Osteoblast (primary cell): Measurements from ENCODE around the gene UBE2S. TPM values are rescaled to one million over a fixed set of nuclear protein-coding genes. Genes with fewer than 3 reads are reported as not detected.

ENCODE experiments used
- DNase-seq: peaks from one replicate; pipeline ENCODE4 v3.0.0; 2011; ENCODE audit warnings: low spot score, mixed read lengths; ENCODE audit not compliant: insufficient read length; ENCODE audit errors: missing footprints
- H2AFZ ChIP-seq: 2 replicates; pipeline ENCODE4 v1.6.0; 2011; ENCODE audit warnings: mild to moderate bottlenecking, low read length
- H3K27ac ChIP-seq: 2 replicates; pipeline ENCODE4 v1.5.1; 2011; ENCODE audit warnings: mild to moderate bottlenecking, low read depth, low read length, moderate library complexity
- H3K27me3 ChIP-seq: 2 replicates; pipeline ENCODE4 v1.6.0; 2012; ENCODE audit warnings: mild to moderate bottlenecking, control low read depth, inconsistent platforms, low read length, moderate library complexity; ENCODE audit not compliant: insufficient read depth
- H3K36me3 ChIP-seq: 2 replicates; pipeline ENCODE4 v1.5.1; 2011; ENCODE audit warnings: mild to moderate bottlenecking, low read length, control low read depth, moderate library complexity; ENCODE audit not compliant: insufficient read depth
- H3K4me1 ChIP-seq: 2 replicates; pipeline ENCODE4 v1.5.1; 2011; ENCODE audit warnings: mild to moderate bottlenecking, low read length, control low read depth, moderate library complexity; ENCODE audit not compliant: insufficient read depth
- H3K4me2 ChIP-seq: 2 replicates; pipeline ENCODE4 v1.6.0; 2011; ENCODE audit warnings: mild to moderate bottlenecking, low read length; ENCODE audit not compliant: insufficient read depth
- H3K4me3 ChIP-seq: fragments of 200-600 bp; sonication (generic); 3 replicates; pipeline ENCODE4 v1.5.1; 2012; ENCODE audit warnings: mild to moderate bottlenecking, low read length, inconsistent platforms; ENCODE audit not compliant: insufficient read depth
- H3K79me2 ChIP-seq: 2 replicates; pipeline ENCODE4 v1.6.0; 2012; ENCODE audit warnings: mild to moderate bottlenecking, low read length, control low read depth, inconsistent platforms; ENCODE audit not compliant: insufficient read depth
- H3K9me3 ChIP-seq: 2 replicates; pipeline ENCODE4 v1.5.1; 2011; ENCODE audit warnings: low read depth, low read length, control low read depth
- H4K20me1 ChIP-seq: 2 replicates; pipeline ENCODE4 v1.6.0; 2012; ENCODE audit warnings: mild to moderate bottlenecking, low read length, control low read depth; ENCODE audit not compliant: insufficient read depth
- CTCF ChIP-seq: IDR thresholded peaks from 2 replicates; pipeline ENCODE4 v1.5.1; 2011; ENCODE audit warnings: mild to moderate bottlenecking, low read depth, low read length, moderate library complexity; ENCODE audit errors: extremely low read depth
- total RNA-seq: library from RNA; depleted of rRNA; stranded (reverse); fragments of >200 nt; gene quantifications from 2 replicates; pipeline ENCODE4 v1.2.3, GENCODE V29; 2012

The UBE2S gene
- total RNA-seq, 1 donor = 37.3 TPM

GRCh38 chr19:55386493-55386971 lies 21.1 kb downstream of the UBE2S start:
- H3K9me3 ChIP-seq = no peaks in the 10 kb centered on the region
- H3K79me2 ChIP-seq = peaks cover 56% of the 10 kb centered on the region
- peaks cover 35% of the 10 kb centered on the region for H3K4me1 ChIP-seq
- H2AFZ ChIP-seq = no peak overlapping the region
- H3K4me3 ChIP-seq = peak overlapping the region; percentile 95
- DNase-seq = peak; percentile 84
- peaks cover 57% of the 10 kb centered on the region for H4K20me1 ChIP-seq
- no peak for TF ChIP-seq CTCF
- peak overlapping the region; percentile 88 for H3K27ac ChIP-seq
- H3K4me2 ChIP-seq = peak overlapping the region; percentile 97
- H3K27me3 ChIP-seq = no peaks in the 10 kb centered on the region
- H3K36me3 ChIP-seq = peaks cover 49% of the 10 kb centered on the region

GRCh38 chr19:55385724-55386492 lies 21.7 kb downstream of the UBE2S start, which contains the start of gene RPL28:
TSS of gene RPL28 (plus strand) at chr19:55385932. CDS start at chr19:55386358, 426 bp downstream.
- H3K27me3 ChIP-seq = no peaks in the 10 kb centered on the region
- DNase-seq = peak; percentile 100
- no peaks in the 10 kb centered on the region for H3K9me3 ChIP-seq
- H3K27ac ChIP-seq = peak within 1 kb of the TSS; percentile 88
- peak within 1 kb of the TSS; percentile 95 for H3K4me3 ChIP-seq
- TF ChIP-seq CTCF = no peak
- H3K4me2 ChIP-seq = peak within 1 kb of the TSS; percentile 97
- peaks cover 52% of the 10 kb centered on the region for H3K79me2 ChIP-seq
- peaks cover 43% of the 10 kb centered on the region for H3K36me3 ChIP-seq
- H4K20me1 ChIP-seq = peaks cover 51% of the 10 kb centered on the region
- H2AFZ ChIP-seq = peak within 1 kb of the TSS; percentile 92
- peaks cover 35% of the 10 kb centered on the region for H3K4me1 ChIP-seq

- H3K36me3 ChIP-seq = peaks cover 35% of the 10 kb centered on the region
- peaks cover 43% of the 10 kb centered on the region for H4K20me1 ChIP-seq
- peak overlapping the region; percentile 95 for H3K4me3 ChIP-seq
- H3K79me2 ChIP-seq = peaks cover 44% of the 10 kb centered on the region
- H3K9me3 ChIP-seq = no peaks in the 10 kb centered on the region
- H3K27me3 ChIP-seq = no peaks in the 10 kb centered on the region
- TF ChIP-seq CTCF = no peak
- H3K27ac ChIP-seq = peak overlapping the region; percentile 88
- H3K4me2 ChIP-seq = peak overlapping the region; percentile 97
- peak overlapping the region; percentile 92 for H2AFZ ChIP-seq
- H3K4me1 ChIP-seq = peaks cover 35% of the 10 kb centered on the region
- DNase-seq = peak; percentile 100
Observed at GRCh38 chr19:55384920-55385723, 22.5 kb downstream of the UBE2S start.
